SK-N-SH (cell line): ENCODE results near the gene MAPK12.

Experiments used
- ELF1 ChIP-seq: IDR thresholded peaks from 2 replicates; pipeline ENCODE4 v1.4.0; 2012
- EP300 ChIP-seq, 2 experiments: IDR thresholded peaks; 2 replicates each; pipeline versions ENCODE4 v1.4.0 to v1.6.1; 2012; ENCODE audit warnings: borderline replicate concordance in 1 of 2, low read depth in 1 of 2, low read length in 1 of 2
- JUND ChIP-seq: IDR thresholded peaks from 2 replicates; pipeline ENCODE4 v1.4.0; 2012
- MXI1 ChIP-seq: IDR thresholded peaks from 2 replicates; pipeline ENCODE4 v1.6.1; 2012; ENCODE audit warnings: mild to moderate bottlenecking, low read depth, low read length, improper control_type of control experiment
- NFIC ChIP-seq: IDR thresholded peaks from 2 replicates; pipeline ENCODE4 v1.4.0; 2012; ENCODE audit warnings: borderline replicate concordance
- NRF1 ChIP-seq: IDR thresholded peaks from 2 replicates; pipeline ENCODE4 v1.6.1; 2012; ENCODE audit warnings: low read depth, mild to moderate bottlenecking, low read length
- POLR2AphosphoS5 ChIP-seq: IDR thresholded peaks from 2 replicates; pipeline ENCODE4 v1.6.1; 2012; ENCODE audit warnings: low read depth, low read length
- RAD21 ChIP-seq: IDR thresholded peaks from 2 replicates; pipeline ENCODE4 v1.6.1; 2012; ENCODE audit warnings: mild to moderate bottlenecking, low read length
- RFX5 ChIP-seq: IDR thresholded peaks from 2 replicates; pipeline ENCODE4 v1.6.1; 2012; ENCODE audit warnings: mild to moderate bottlenecking, improper control_type of control experiment, low read length
- TAF1 ChIP-seq: IDR thresholded peaks from 2 replicates; pipeline ENCODE4 v1.6.1; 2012; ENCODE audit warnings: low read depth, mild to moderate bottlenecking, low read length, moderate library complexity, borderline replicate concordance
- TF ChIP-seq, protein P1 (sequence below): IDR thresholded peaks from 2 replicates; pipeline ENCODE4 v1.4.0; 2012; ENCODE audit warnings: low read depth
- TF ChIP-seq, protein P2 (sequence below): fragments of 200-600 bp; sonication (generic); IDR thresholded peaks from 2 replicates; pipeline ENCODE4 v1.6.1; 2017; ENCODE audit warnings: antibody characterized with exemption, mild to moderate bottlenecking, moderate library complexity

DNA sequence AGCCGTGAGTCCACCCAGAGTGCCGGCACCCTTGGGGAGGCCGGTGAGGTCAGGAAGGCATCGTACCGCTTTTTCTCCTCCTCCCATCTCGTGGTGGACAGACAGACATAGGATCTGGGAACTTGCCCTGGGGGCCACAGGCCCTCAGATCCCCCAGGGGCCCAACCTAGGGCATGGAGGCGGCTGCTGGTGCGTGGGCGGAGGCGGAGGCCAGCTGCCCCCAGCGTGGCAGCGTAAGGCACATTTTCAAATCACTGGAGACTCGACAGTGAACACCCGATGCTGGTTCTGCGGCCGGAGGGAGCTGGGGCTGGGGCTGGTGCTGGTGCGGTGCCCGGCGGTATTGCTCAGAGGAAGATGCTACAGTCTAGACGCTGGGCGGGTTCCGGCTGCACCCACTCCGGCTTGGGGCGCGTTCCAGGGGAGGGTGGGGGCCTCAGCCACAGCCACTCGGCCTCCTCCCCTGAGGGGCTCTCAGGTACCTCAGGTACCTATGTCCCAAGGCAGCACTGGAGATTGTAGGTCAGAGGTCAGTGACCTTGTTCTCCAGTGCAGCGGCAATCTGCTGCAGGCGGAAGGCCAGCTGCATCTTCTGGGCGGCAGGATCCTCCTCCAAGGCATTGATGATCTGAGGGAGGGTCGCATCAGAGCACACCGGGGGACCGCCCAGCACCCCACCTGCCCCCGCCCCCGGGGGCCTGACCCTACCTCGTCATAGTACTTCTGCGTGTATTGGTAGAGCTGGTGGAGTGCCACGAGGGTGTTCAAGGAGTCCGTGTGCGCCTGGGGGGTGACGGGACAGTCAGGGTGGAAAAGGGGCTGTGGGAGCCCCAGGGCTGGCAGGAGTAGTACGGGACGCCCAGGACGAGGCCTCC, 13.9 kb upstream of the MAPK12 start:
- TF ChIP-seq, protein P1, sequence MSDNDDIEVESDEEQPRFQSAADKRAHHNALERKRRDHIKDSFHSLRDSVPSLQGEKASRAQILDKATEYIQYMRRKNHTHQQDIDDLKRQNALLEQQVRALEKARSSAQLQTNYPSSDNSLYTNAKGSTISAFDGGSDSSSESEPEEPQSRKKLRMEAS = no peak
- TF ChIP-seq EP300 (IDR thresholded peaks at IDR 0.05; ENCODE audit: borderline replicate concordance in 1 of 2, low read depth in 1 of 2, low read length in 1 of 2) (no peak), NRF1 (no peak), RFX5 (no peak), JUND (no peak), MXI1 (no peak), RAD21 (no peak), POLR2AphosphoS5 (no peak), TAF1 (no peak), NFIC (no peak), ELF1 (no peak)
- TF ChIP-seq, protein P2, sequence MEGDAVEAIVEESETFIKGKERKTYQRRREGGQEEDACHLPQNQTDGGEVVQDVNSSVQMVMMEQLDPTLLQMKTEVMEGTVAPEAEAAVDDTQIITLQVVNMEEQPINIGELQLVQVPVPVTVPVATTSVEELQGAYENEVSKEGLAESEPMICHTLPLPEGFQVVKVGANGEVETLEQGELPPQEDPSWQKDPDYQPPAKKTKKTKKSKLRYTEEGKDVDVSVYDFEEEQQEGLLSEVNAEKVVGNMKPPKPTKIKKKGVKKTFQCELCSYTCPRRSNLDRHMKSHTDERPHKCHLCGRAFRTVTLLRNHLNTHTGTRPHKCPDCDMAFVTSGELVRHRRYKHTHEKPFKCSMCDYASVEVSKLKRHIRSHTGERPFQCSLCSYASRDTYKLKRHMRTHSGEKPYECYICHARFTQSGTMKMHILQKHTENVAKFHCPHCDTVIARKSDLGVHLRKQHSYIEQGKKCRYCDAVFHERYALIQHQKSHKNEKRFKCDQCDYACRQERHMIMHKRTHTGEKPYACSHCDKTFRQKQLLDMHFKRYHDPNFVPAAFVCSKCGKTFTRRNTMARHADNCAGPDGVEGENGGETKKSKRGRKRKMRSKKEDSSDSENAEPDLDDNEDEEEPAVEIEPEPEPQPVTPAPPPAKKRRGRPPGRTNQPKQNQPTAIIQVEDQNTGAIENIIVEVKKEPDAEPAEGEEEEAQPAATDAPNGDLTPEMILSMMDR = no peak; the same call in 1 of the 2 replicates
